Fibroblast of pulmonary artery (primary cell): ENCODE results near the gene KRTAP10-2.

Experiments used
- DNase-seq: peaks from one replicate; pipeline ENCODE4 v3.0.0-alpha.2; 2010; ENCODE audit warnings: low read depth
- H3K4me3 ChIP-seq: replicated peaks from 2 replicates; pipeline ENCODE4 v1.5.1; 2011; ENCODE audit warnings: low read depth, mild to moderate bottlenecking, control low read depth, low read length, moderate library complexity
- CTCF ChIP-seq: IDR thresholded peaks from 2 replicates; pipeline ENCODE4 v1.5.1; 2011; ENCODE audit warnings: mild to moderate bottlenecking, control low read depth, low read length, inconsistent platforms; ENCODE audit errors: missing control alignments

KRTAP10-2 gene

GRCh38 chr21:44520326-44521300 lies 30.7 kb downstream of the KRTAP10-2 start:
- H3K4me3 ChIP-seq = no peak overlapping the region
- no peak for DNase-seq
- TF ChIP-seq CTCF = no peak

GRCh38 chr21:44519346-44520325 lies 31.7 kb downstream of the KRTAP10-2 start:
- no peak overlapping the region for H3K4me3 ChIP-seq
- DNase-seq = no peak
- TF ChIP-seq CTCF = no peak

- no peak overlapping the region for H3K4me3 ChIP-seq
- no peak for DNase-seq
- no peak for TF ChIP-seq CTCF
These were observed 32.6 kb downstream of the KRTAP10-2 start for GRCh38 chr21:44518686-44519085.

- no peak for DNase-seq
- TF ChIP-seq CTCF = no peak
- H3K4me3 ChIP-seq = no peak overlapping the region
These were observed 34.0 kb downstream of the KRTAP10-2 start for GRCh38 chr21:44517175-44517899.

GRCh38 chr21:44516828-44517174 lies 34.5 kb downstream of the KRTAP10-2 start:
- TF ChIP-seq CTCF = no peak
- no peak for DNase-seq
- no peak overlapping the region for H3K4me3 ChIP-seq

- H3K4me3 ChIP-seq = no peak overlapping the region
- no peak for DNase-seq
- TF ChIP-seq CTCF = no peak
These were observed 35.0 kb downstream of the KRTAP10-2 start for GRCh38 chr21:44516342-44516741.
